Fibroblast of lung (primary cell): Measurements from ENCODE around the gene ADGRA3. TPM values are rescaled to one million over a fixed set of nuclear protein-coding genes. Genes with fewer than 3 reads are reported as not detected.

Experiments
- DNase-seq, 2 donors: peaks; one replicate each; pipeline versions ENCODE4 v3.0.0 to v3.0.0-alpha.2; 2010; ENCODE audit warnings: low read depth in 2 of 2
- H2AFZ ChIP-seq: 2 replicates; pipeline ENCODE4 v1.5.1; 2012; ENCODE audit warnings: low read length, control low read depth, inconsistent platforms
- H3K27ac ChIP-seq: 2 replicates; pipeline ENCODE4 v1.5.1; 2011; ENCODE audit warnings: low read length, control low read depth; ENCODE audit not compliant: insufficient read depth
- H3K27me3 ChIP-seq: 2 replicates; pipeline ENCODE4 v1.5.1; 2011; ENCODE audit warnings: mild to moderate bottlenecking, low read length; ENCODE audit not compliant: control insufficient read depth, insufficient read depth
- H3K36me3 ChIP-seq: 2 replicates; pipeline ENCODE4 v1.5.1; 2011; ENCODE audit warnings: low read length; ENCODE audit not compliant: control insufficient read depth, insufficient read depth
- H3K4me1 ChIP-seq: 2 replicates; pipeline ENCODE4 v1.5.1; 2011; ENCODE audit warnings: low read length; ENCODE audit not compliant: control insufficient read depth, insufficient read depth; ENCODE audit errors: extremely low read depth
- H3K4me2 ChIP-seq: 2 replicates; pipeline ENCODE4 v1.5.1; 2011; ENCODE audit warnings: low read length, control low read depth; ENCODE audit not compliant: insufficient read depth; ENCODE audit errors: extremely low read depth
- H3K4me3 ChIP-seq, 4 experiments: fragments of 200-600 bp in 1 of 4; sonication (generic) in 1 of 4; replicated peaks in 1 of 4; 2 replicates each; pipeline ENCODE4 v1.5.1; 2011 to 2016; ENCODE audit warnings: low read length in 4 of 4, low read depth in 3 of 4, mild to moderate bottlenecking in 3 of 4, control low read depth in 2 of 4, inconsistent platforms in 1 of 4, mixed read lengths in 1 of 4; ENCODE audit not compliant: insufficient read depth in 1 of 4; ENCODE audit errors: control extremely low read depth in 1 of 4
- H3K79me2 ChIP-seq: 2 replicates; pipeline ENCODE4 v1.5.1; 2012; ENCODE audit warnings: mild to moderate bottlenecking, low read length, inconsistent platforms; ENCODE audit not compliant: control insufficient read depth, insufficient read depth
- H3K9ac ChIP-seq: 2 replicates; pipeline ENCODE4 v1.5.1; 2011; ENCODE audit warnings: mild to moderate bottlenecking, low read length, control low read depth; ENCODE audit not compliant: insufficient read depth
- H3K9me3 ChIP-seq: 2 replicates; pipeline ENCODE4 v1.5.1; 2012; ENCODE audit warnings: low read depth, low read length; ENCODE audit not compliant: control insufficient read depth, insufficient read depth
- H4K20me1 ChIP-seq: 2 replicates; pipeline ENCODE4 v1.5.1; 2011; ENCODE audit warnings: low read length; ENCODE audit not compliant: control insufficient read depth, insufficient read depth; ENCODE audit errors: extremely low read depth
- EZH2 ChIP-seq: IDR thresholded peaks from 2 replicates; pipeline ENCODE4 v1.5.1; 2012; ENCODE audit warnings: low read length, control low read depth, mild to moderate bottlenecking; ENCODE audit errors: missing control alignments
- polyA plus RNA-seq, 2 donors: library from polyadenylated mRNA; depleted of rRNA in 1 of 2; stranded (reverse) in 1 of 2; unstranded in 1 of 2; fragments of >200 nt; gene quantifications; 2 replicates each; pipeline ENCODE4 v1.2.1, GENCODE V29; 2011 to 2012; ENCODE audit warnings: missing spikeins in 1 of 2
- total RNA-seq: library from RNA; depleted of rRNA; stranded (reverse); fragments of >200 nt; gene quantifications from 2 replicates; pipeline ENCODE4 v1.2.1, GENCODE V29; 2014
- TF ChIP-seq, protein P1 (sequence below), 2 donors: IDR thresholded peaks in 1 of 2; conservative IDR thresholded peaks in 1 of 2; 1 replicate in 1 of 2; 2 replicates in 1 of 2; pipeline ENCODE4 v1.5.1; 2011 to 2012; ENCODE audit warnings: low read length in 2 of 2, control low read depth in 1 of 2, inconsistent platforms in 1 of 2, low read depth in 1 of 2, mild to moderate bottlenecking in 1 of 2

The ADGRA3 gene
- total and polyA plus RNA-seq, 2 donors (not counting 1 experiment from before 2014, with no cell fraction given): 13.0 to 15.2 TPM

DNA sequence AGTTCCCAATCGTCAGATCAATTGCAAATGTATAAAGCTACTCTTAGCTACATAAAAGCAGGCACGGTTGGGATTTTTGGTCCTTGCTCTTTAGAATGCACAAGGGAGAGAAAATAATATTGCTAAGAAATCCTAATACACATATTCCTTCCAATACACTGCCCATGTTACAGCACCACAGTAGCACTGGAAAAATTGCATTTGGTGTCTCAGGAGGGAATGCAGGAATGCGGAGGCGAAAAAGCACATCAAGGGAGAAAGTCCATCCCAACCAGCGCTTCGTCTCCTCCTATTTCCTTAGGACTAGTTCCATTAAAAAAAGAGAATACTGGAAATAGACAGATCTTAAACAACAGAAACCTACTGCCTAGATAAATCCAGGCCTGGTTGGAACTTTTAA is 23.9 kb downstream of the ADGRA3 start:
- H4K20me1 ChIP-seq: no peaks in the 10 kb centered on the region
- H3K36me3 ChIP-seq: no peaks in the 10 kb centered on the region
- peaks cover 6% of the 10 kb centered on the region for H3K79me2 ChIP-seq
- TF ChIP-seq, protein P1, sequence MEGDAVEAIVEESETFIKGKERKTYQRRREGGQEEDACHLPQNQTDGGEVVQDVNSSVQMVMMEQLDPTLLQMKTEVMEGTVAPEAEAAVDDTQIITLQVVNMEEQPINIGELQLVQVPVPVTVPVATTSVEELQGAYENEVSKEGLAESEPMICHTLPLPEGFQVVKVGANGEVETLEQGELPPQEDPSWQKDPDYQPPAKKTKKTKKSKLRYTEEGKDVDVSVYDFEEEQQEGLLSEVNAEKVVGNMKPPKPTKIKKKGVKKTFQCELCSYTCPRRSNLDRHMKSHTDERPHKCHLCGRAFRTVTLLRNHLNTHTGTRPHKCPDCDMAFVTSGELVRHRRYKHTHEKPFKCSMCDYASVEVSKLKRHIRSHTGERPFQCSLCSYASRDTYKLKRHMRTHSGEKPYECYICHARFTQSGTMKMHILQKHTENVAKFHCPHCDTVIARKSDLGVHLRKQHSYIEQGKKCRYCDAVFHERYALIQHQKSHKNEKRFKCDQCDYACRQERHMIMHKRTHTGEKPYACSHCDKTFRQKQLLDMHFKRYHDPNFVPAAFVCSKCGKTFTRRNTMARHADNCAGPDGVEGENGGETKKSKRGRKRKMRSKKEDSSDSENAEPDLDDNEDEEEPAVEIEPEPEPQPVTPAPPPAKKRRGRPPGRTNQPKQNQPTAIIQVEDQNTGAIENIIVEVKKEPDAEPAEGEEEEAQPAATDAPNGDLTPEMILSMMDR (conservative IDR thresholded peaks at IDR 0.05 in 1 of 2, IDR thresholded peaks at IDR 0.05 in 1 of 2; ENCODE audit: low read depth in 1 of 2, low read length in 2 of 2): no peak
- H3K4me3 ChIP-seq: no peak overlapping the region
- H3K27ac ChIP-seq: no peak overlapping the region
- H3K9me3 ChIP-seq: no peaks in the 10 kb centered on the region
- H2AFZ ChIP-seq: no peak overlapping the region
- no peak overlapping the region for H3K4me2 ChIP-seq
- H3K4me1 ChIP-seq: peaks cover under 1% of the 10 kb centered on the region
- H3K9ac ChIP-seq: no peak overlapping the region
- DNase-seq: no peak
- H3K27me3 ChIP-seq: no peaks in the 10 kb centered on the region

DNA sequence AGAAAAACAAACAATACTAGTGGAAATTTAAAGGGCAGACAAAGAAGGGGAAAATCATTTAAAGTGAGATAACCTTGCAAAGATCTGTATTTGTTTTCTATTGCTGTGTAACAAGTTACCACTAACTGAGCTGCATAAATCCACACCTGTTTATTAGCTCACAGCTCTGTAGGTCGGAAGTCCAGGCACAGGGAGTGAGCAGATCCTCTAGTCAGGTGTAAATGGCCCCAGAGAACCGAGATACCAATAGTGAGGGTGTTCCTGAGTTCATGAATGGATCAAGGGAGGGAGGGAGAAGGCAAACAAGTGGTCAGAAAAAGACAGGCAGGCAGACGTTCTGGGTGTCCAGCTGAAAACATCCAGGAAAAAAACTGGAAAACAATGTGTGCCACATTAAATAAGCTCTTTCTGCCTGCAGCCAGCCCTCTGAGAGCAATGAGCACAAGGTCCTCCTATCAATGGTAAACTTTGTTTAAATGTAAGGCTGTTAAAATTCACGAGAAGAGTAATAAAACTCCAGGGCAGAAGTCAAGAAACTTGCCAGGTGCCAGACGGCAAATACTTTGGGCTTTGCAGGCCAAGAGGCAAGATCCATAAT is 25.0 kb downstream of the ADGRA3 start:
- no peak overlapping the region for H2AFZ ChIP-seq
- H3K4me1 ChIP-seq: peaks cover 9% of the 10 kb centered on the region
- no peak overlapping the region for H3K4me2 ChIP-seq
- peaks cover 6% of the 10 kb centered on the region for H3K79me2 ChIP-seq
- H3K4me3 ChIP-seq: no peak overlapping the region
- H3K36me3 ChIP-seq: no peaks in the 10 kb centered on the region
- no peak for DNase-seq
- H3K27ac ChIP-seq: no peak overlapping the region
- no peak for TF ChIP-seq EZH2
- TF ChIP-seq, protein P1 (conservative IDR thresholded peaks at IDR 0.05 in 1 of 2, IDR thresholded peaks at IDR 0.05 in 1 of 2; ENCODE audit: low read depth in 1 of 2, low read length in 2 of 2): no peak
- H4K20me1 ChIP-seq: no peaks in the 10 kb centered on the region
- no peaks in the 10 kb centered on the region for H3K9me3 ChIP-seq
- H3K9ac ChIP-seq: no peak overlapping the region
- no peaks in the 10 kb centered on the region for H3K27me3 ChIP-seq

GRCh38 chr4:22488106-22488505 is 27.8 kb downstream of the ADGRA3 start:
- Histone ChIP-seq H3K4me3 (no peak overlapping the region), H3K9ac (no peak overlapping the region), H3K27ac (no peak overlapping the region), H3K36me3 (no peaks in the 10 kb centered on the region), H3K9me3 (no peaks in the 10 kb centered on the region), H4K20me1 (no peaks in the 10 kb centered on the region), H2AFZ (no peak overlapping the region), H3K4me2 (no peak overlapping the region), H3K27me3 (no peaks in the 10 kb centered on the region), H3K4me1 (peaks cover 22% of the 10 kb centered on the region), H3K79me2 (peaks cover 6% of the 10 kb centered on the region)
- DNase-seq: no peak
- no peak for TF ChIP-seq EZH2
- TF ChIP-seq, protein P1 (conservative IDR thresholded peaks at IDR 0.05 in 1 of 2, IDR thresholded peaks at IDR 0.05 in 1 of 2; ENCODE audit: low read depth in 1 of 2, low read length in 2 of 2): no peak
